Colonic mucosa (tissue), 4 donors: ENCODE measurements around the gene HIRIP3. TPM values are rescaled to one million over a fixed set of nuclear protein-coding genes. Genes with fewer than 3 reads are reported as not detected.

Experiments used
- DNase-seq: peaks from one replicate; pipeline ENCODE4 v3.0.0-alpha.2; 2020
- H3K27ac ChIP-seq: fragments of 200-600 bp; one replicate; pipeline ENCODE4 v1.8.0; 2021
- H3K27me3 ChIP-seq: fragments of 200-600 bp; one replicate; pipeline ENCODE4 v1.8.0; 2021
- H3K36me3 ChIP-seq: fragments of 200-600 bp; one replicate; pipeline ENCODE4 v1.8.0; 2021
- H3K4me1 ChIP-seq: fragments of 200-600 bp; one replicate; pipeline ENCODE4 v1.8.0; 2021; ENCODE audit warnings: mild to moderate bottlenecking
- H3K4me3 ChIP-seq: fragments of 200-600 bp; one replicate; pipeline ENCODE4 v1.8.0; 2021
- H3K9ac ChIP-seq, 2 donors: one replicate each; pipeline ENCODE4 v1.7.0; 2013; ENCODE audit warnings: control low read depth in 2 of 2, low read depth in 2 of 2, low read length in 2 of 2
- H3K9me3 ChIP-seq: fragments of 200-600 bp; one replicate; pipeline ENCODE4 v1.8.0; 2021
- intact Hi-C: fragments of 100-400 bp; cut with DNase I; formaldehyde crosslinking; loops from one replicate; pipeline ENCODE4 v1.14.1; 2022
- total RNA-seq, 2 donors: library from RNA; stranded (reverse); fragmentation: NEBNext Ultra II Directional in 1 of 2; extraction: Animal tissue kit (Norgen Biotek cat#: 25700) in 1 of 2; gene quantifications; one replicate each; pipeline ENCODE4 v1.2.1, GENCODE V29; 2021
- TF ChIP-seq, protein P1 (sequence below): fragments of 200-600 bp; IDR thresholded peaks from one replicate; pipeline ENCODE4 v1.8.0; 2022; ENCODE audit warnings: antibody characterized with exemption, mild to moderate bottlenecking
- donor health status: healthy.
- donor health status: DM: no; HTN: no; CAD: no.
- donor health status: DM: no; HTN: no; CAD: no.

Gene HIRIP3
- total RNA-seq, 2 donors from 2014 or later, result 7.5 to 18.4 TPM

DNA sequence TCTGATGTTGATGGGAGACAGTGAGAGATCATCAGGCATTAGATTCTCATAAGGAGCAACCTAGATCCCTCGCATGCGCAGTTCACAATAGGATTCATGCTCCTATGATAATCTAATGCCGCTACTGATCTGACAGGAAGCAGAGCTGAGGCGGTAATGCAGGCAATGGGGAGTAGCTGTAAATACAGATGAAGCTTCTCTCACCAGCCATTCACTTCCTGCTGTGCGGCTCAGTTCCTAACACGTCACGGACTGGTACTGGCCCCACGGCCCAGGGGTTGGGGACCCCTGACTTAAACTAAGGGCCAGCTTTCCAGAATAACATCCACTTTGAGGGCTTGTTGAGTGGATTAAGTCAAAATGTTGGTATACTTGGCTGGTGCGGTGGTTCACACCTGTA is 36.1 kb downstream of the HIRIP3 start:
- no peaks in the 10 kb centered on the region for H3K27me3 ChIP-seq
- no peaks in the 10 kb centered on the region for H3K36me3 ChIP-seq
- no peaks in the 10 kb centered on the region for H3K9me3 ChIP-seq
- no peak overlapping the region for H3K4me3 ChIP-seq
- no peak overlapping the region for H3K27ac ChIP-seq
- TF ChIP-seq, protein P1, sequence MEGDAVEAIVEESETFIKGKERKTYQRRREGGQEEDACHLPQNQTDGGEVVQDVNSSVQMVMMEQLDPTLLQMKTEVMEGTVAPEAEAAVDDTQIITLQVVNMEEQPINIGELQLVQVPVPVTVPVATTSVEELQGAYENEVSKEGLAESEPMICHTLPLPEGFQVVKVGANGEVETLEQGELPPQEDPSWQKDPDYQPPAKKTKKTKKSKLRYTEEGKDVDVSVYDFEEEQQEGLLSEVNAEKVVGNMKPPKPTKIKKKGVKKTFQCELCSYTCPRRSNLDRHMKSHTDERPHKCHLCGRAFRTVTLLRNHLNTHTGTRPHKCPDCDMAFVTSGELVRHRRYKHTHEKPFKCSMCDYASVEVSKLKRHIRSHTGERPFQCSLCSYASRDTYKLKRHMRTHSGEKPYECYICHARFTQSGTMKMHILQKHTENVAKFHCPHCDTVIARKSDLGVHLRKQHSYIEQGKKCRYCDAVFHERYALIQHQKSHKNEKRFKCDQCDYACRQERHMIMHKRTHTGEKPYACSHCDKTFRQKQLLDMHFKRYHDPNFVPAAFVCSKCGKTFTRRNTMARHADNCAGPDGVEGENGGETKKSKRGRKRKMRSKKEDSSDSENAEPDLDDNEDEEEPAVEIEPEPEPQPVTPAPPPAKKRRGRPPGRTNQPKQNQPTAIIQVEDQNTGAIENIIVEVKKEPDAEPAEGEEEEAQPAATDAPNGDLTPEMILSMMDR, result no peak
- intact Hi-C loops, result no loop called here
- peaks cover 9% of the 10 kb centered on the region for H3K4me1 ChIP-seq
- H3K9ac ChIP-seq, result no peak overlapping the region
- no peak for DNase-seq

DNA sequence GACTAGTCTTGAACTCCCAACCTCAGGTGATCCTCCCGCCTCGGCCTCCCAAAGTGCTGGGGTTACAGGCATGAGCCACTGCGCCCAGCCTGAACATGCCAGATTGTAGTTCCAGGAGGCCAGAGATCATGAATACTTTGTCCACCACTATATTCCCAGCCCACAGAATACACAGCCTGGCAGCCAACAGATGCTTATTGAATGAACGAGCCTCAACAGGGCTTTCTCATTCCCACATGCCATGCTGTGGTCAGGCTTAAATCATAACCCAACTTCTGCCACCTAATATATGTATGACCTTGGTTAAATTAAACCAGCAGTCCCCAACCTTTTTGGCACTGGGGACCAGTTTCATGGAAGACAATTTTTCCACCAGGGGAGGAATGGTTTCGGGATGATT is 36.7 kb downstream of the HIRIP3 start:
- Histone ChIP-seq H3K27me3 (no peaks in the 10 kb centered on the region), H3K4me1 (peaks cover 9% of the 10 kb centered on the region), H3K36me3 (no peaks in the 10 kb centered on the region), H3K27ac (no peak overlapping the region), H3K9me3 (no peaks in the 10 kb centered on the region), H3K4me3 (no peak overlapping the region), H3K9ac (no peak overlapping the region)
- no peak for DNase-seq
- intact Hi-C loops, result no loop called here
- TF ChIP-seq, protein P1, result no peak

DNA sequence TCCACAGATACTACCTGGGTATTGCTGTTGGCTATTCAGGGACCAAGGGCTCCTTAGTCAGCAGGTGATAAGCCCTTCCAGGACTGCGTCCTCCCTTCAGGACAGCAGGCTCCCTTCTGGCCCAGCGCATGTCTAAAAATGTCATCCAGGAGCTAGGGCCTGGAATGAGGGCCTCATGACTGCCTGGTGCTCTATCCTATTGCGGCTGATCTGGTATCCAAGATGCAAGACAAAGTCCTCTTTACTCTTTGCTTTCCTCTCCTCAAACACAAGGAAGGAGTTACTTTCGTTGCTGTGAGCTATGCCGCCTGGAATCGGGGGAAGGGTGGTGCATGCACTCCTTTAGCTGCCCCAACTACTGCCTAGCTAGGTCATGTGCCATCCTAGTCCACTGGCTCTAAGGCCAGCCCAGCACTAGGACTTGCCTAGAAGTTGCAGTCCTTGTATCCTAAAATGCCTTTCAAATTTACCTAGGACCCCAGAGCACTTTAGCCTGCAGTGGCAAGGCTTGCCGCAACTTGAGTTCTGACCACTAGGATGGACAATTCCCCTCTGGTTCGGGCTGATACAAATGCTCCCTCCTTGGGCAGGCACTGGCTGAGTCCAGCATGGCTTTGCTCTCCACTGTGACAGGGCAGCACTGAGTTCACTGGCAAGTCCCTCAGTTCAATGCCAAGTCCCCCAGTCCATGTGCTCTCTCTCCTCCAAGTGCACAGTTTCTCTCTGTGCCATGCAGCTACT is 43.6 kb downstream of the HIRIP3 start:
- Histone ChIP-seq H3K9ac (no peak overlapping the region), H3K4me3 (no peak overlapping the region), H3K27ac (no peak overlapping the region), H3K27me3 (no peaks in the 10 kb centered on the region), H3K36me3 (no peaks in the 10 kb centered on the region), H3K9me3 (no peaks in the 10 kb centered on the region), H3K4me1 (no peaks in the 10 kb centered on the region)
- intact Hi-C loops, result no loop called here
- TF ChIP-seq, protein P1, result no peak
- DNase-seq, result no peak

DNA sequence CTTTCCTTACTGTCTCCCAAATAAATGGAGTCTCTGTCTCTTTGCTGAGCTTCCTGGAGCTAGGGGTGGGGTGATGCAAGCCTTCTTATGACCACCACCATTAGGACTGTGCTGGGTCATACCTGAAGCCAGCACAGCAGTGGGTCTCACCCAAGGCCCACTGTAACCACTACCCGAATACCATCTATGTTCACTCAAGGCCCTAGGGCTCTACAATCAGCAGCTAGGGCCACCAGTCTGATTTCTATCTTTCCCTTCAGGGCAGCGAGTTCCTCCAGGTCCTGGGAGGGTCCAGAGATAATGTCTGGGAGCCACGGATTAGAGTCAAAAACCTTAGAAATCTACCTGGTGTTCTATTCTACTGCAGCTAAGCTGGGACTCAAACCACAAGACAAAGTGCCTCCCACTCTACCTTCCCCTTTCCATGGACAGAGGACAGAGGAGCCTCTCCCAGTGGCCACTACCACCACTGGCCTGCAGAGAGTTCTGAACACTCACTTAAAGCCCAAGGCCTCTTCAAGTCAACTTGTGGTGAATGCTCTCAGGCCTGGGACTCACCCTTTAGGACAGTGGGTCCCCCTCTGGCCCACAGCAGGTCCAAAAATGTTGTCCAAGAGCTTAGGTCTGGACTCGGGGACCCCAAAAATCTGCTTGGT is 44.5 kb downstream of the HIRIP3 start:
- Histone ChIP-seq H3K27ac (no peak overlapping the region), H3K9ac (no peak overlapping the region), H3K4me3 (no peak overlapping the region), H3K4me1 (no peaks in the 10 kb centered on the region), H3K27me3 (no peaks in the 10 kb centered on the region), H3K9me3 (no peaks in the 10 kb centered on the region), H3K36me3 (no peaks in the 10 kb centered on the region)
- intact Hi-C loops, result no loop called here
- no peak for DNase-seq
- TF ChIP-seq, protein P1, result no peak

DNA sequence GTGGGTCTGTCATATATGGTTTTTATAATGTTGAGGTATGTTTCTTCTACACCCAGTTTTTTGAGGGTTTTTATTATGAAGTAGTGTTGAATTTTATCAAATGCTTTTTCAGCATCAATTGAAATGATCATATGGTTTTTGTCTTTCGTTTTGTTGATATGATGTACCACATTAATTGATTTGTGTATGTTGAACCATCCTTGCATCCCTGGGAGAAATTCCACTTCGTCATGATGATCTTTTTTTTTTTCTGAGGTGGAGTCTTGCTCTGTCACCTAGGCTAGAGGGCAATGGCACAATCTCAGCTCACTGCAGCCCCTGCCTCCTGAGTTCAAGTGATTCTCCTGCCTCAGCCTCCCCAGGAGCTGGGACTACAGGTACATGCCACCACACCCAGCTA is 47.5 kb downstream of the HIRIP3 start:
- H3K36me3 ChIP-seq, result no peaks in the 10 kb centered on the region
- intact Hi-C loops, result no loop called here
- no peak overlapping the region for H3K4me3 ChIP-seq
- no peak overlapping the region for H3K9ac ChIP-seq
- DNase-seq, result no peak
- H3K27ac ChIP-seq, result no peak overlapping the region
- H3K4me1 ChIP-seq, result peaks cover 6% of the 10 kb centered on the region
- no peaks in the 10 kb centered on the region for H3K9me3 ChIP-seq
- no peaks in the 10 kb centered on the region for H3K27me3 ChIP-seq
- TF ChIP-seq, protein P1, result no peak
